Muscle layer of colon (tissue), 2 donors: Measurements from ENCODE around the gene C10orf53.

ENCODE experiments used
- H3K27ac ChIP-seq: one replicate; pipeline ENCODE4 v1.7.0; 2013; ENCODE audit warnings: low read depth, mild to moderate bottlenecking, low read length, moderate library complexity
- H3K27me3 ChIP-seq, 2 donors: one replicate each; pipeline ENCODE4 v1.7.0; 2013; ENCODE audit warnings: low read length in 2 of 2, mild to moderate bottlenecking in 2 of 2; ENCODE audit not compliant: insufficient read depth in 2 of 2, control insufficient read depth in 1 of 2
- H3K36me3 ChIP-seq: one replicate; pipeline ENCODE4 v1.7.0; 2013; ENCODE audit warnings: mild to moderate bottlenecking, low read length; ENCODE audit not compliant: insufficient read depth
- H3K4me1 ChIP-seq: one replicate; pipeline ENCODE4 v1.7.0; 2013; ENCODE audit warnings: mild to moderate bottlenecking, low read length; ENCODE audit not compliant: insufficient read depth
- H3K4me3 ChIP-seq, 2 donors: one replicate each; pipeline ENCODE4 v1.7.0; 2013; ENCODE audit warnings: low read length in 2 of 2, low read depth in 1 of 2, mild to moderate bottlenecking in 1 of 2, moderate library complexity in 1 of 2
- H3K9ac ChIP-seq: one replicate; pipeline ENCODE4 v1.7.0; 2013; ENCODE audit warnings: low read length
- H3K9me3 ChIP-seq: one replicate; pipeline ENCODE4 v1.7.0; 2013; ENCODE audit warnings: mild to moderate bottlenecking, low read length
- donor health status: abdominal sarcoma.
- donor health status: Adenocarcinoma of cecum.

The C10orf53 gene

GRCh38 chr10:49726593-49726992 lies 47.1 kb downstream of the C10orf53 start:
- no peaks in the 10 kb centered on the region for H3K4me1 ChIP-seq
- H3K27ac ChIP-seq: no peak overlapping the region
- H3K27me3 ChIP-seq: no peaks in the 10 kb centered on the region
- no peaks in the 10 kb centered on the region for H3K36me3 ChIP-seq
- no peak overlapping the region for H3K9ac ChIP-seq
- no peak overlapping the region for H3K4me3 ChIP-seq
- no peaks in the 10 kb centered on the region for H3K9me3 ChIP-seq

GRCh38 chr10:49733866-49734265 lies 54.4 kb downstream of the C10orf53 start:
- Histone ChIP-seq H3K9ac (no peak overlapping the region), H3K27me3 (no peaks in the 10 kb centered on the region)

GRCh38 chr10:49734676-49735075 lies 55.2 kb downstream of the C10orf53 start:
- Histone ChIP-seq H3K27ac (no peak overlapping the region), H3K27me3 (no peaks in the 10 kb centered on the region), H3K4me1 (no peaks in the 10 kb centered on the region), H3K9ac (no peak overlapping the region), H3K36me3 (no peaks in the 10 kb centered on the region), H3K4me3 (no peak overlapping the region), H3K9me3 (no peaks in the 10 kb centered on the region)

More at GRCh38 chr10:49733866-49734265, 54.4 kb downstream of the C10orf53 start:
- Histone ChIP-seq H3K27ac (no peak overlapping the region), H3K36me3 (no peaks in the 10 kb centered on the region), H3K9me3 (no peaks in the 10 kb centered on the region), H3K4me3 (no peak overlapping the region), H3K4me1 (no peaks in the 10 kb centered on the region)

GRCh38 chr10:49735161-49735560 lies 55.7 kb downstream of the C10orf53 start:
- no peak overlapping the region for H3K27ac ChIP-seq
- H3K4me3 ChIP-seq: no peak overlapping the region
- no peak overlapping the region for H3K9ac ChIP-seq
- H3K36me3 ChIP-seq: no peaks in the 10 kb centered on the region
- H3K4me1 ChIP-seq: no peaks in the 10 kb centered on the region
- no peaks in the 10 kb centered on the region for H3K27me3 ChIP-seq
- H3K9me3 ChIP-seq: no peaks in the 10 kb centered on the region

- H3K36me3 ChIP-seq: no peaks in the 10 kb centered on the region
Observed at GRCh38 chr10:49735848-49736563, 56.6 kb downstream of the C10orf53 start.

GRCh38 chr10:49736564-49737113 lies 57.2 kb downstream of the C10orf53 start:
- Histone ChIP-seq H3K27ac (no peak overlapping the region), H3K4me1 (no peaks in the 10 kb centered on the region), H3K36me3 (no peaks in the 10 kb centered on the region), H3K9ac (no peak overlapping the region), H3K27me3 (no peaks in the 10 kb centered on the region), H3K4me3 (no peak overlapping the region), H3K9me3 (no peaks in the 10 kb centered on the region)

More at GRCh38 chr10:49735848-49736563, 56.6 kb downstream of the C10orf53 start:
- Histone ChIP-seq H3K9ac (no peak overlapping the region), H3K27ac (no peak overlapping the region), H3K9me3 (no peaks in the 10 kb centered on the region), H3K27me3 (no peaks in the 10 kb centered on the region), H3K4me1 (no peaks in the 10 kb centered on the region), H3K4me3 (no peak overlapping the region)

GRCh38 chr10:49737474-49738201 lies 58.2 kb downstream of the C10orf53 start:
- Histone ChIP-seq H3K36me3 (no peaks in the 10 kb centered on the region), H3K4me3 (no peak overlapping the region), H3K9ac (no peak overlapping the region), H3K4me1 (no peaks in the 10 kb centered on the region), H3K27me3 (no peaks in the 10 kb centered on the region), H3K9me3 (no peaks in the 10 kb centered on the region), H3K27ac (no peak overlapping the region)

- no peaks in the 10 kb centered on the region for H3K27me3 ChIP-seq
- no peaks in the 10 kb centered on the region for H3K36me3 ChIP-seq
- no peaks in the 10 kb centered on the region for H3K4me1 ChIP-seq
- no peak overlapping the region for H3K9ac ChIP-seq
- no peak overlapping the region for H3K4me3 ChIP-seq
- H3K27ac ChIP-seq: no peak overlapping the region
- H3K9me3 ChIP-seq: no peaks in the 10 kb centered on the region
Observed at GRCh38 chr10:49738616-49739360, 59.3 kb downstream of the C10orf53 start.

- H3K4me3 ChIP-seq: no peak overlapping the region
- H3K27ac ChIP-seq: no peak overlapping the region
- H3K27me3 ChIP-seq: no peaks in the 10 kb centered on the region
- no peaks in the 10 kb centered on the region for H3K9me3 ChIP-seq
- H3K9ac ChIP-seq: no peak overlapping the region
- no peaks in the 10 kb centered on the region for H3K4me1 ChIP-seq
- H3K36me3 ChIP-seq: no peaks in the 10 kb centered on the region
Observed at GRCh38 chr10:49739426-49739825, 60.0 kb downstream of the C10orf53 start.

- no peaks in the 10 kb centered on the region for H3K9me3 ChIP-seq
- no peaks in the 10 kb centered on the region for H3K4me1 ChIP-seq
- no peaks in the 10 kb centered on the region for H3K36me3 ChIP-seq
- no peak overlapping the region for H3K9ac ChIP-seq
- H3K4me3 ChIP-seq: no peak overlapping the region
- no peaks in the 10 kb centered on the region for H3K27me3 ChIP-seq
- no peak overlapping the region for H3K27ac ChIP-seq
Observed at GRCh38 chr10:49740346-49741107, 61.1 kb downstream of the C10orf53 start.
